Stimulated activated CD4-positive, alpha-beta T cell treated with anti-CD3 and anti-CD28 coated beads, Interleukin-15, amount 100 ng/mL, for 48 hours (primary cell): ENCODE results near the gene TTYH3.
A peak's percentile ranks its signal among the peaks of the same experiment; 100 is the strongest.

ENCODE experiments used
- DNase-seq, 2 donors: peaks; one replicate each; pipeline ENCODE4 v3.0.0-alpha.2; 2020; ENCODE audit warnings: low read depth in 2 of 2

TTYH3 gene

DNA sequence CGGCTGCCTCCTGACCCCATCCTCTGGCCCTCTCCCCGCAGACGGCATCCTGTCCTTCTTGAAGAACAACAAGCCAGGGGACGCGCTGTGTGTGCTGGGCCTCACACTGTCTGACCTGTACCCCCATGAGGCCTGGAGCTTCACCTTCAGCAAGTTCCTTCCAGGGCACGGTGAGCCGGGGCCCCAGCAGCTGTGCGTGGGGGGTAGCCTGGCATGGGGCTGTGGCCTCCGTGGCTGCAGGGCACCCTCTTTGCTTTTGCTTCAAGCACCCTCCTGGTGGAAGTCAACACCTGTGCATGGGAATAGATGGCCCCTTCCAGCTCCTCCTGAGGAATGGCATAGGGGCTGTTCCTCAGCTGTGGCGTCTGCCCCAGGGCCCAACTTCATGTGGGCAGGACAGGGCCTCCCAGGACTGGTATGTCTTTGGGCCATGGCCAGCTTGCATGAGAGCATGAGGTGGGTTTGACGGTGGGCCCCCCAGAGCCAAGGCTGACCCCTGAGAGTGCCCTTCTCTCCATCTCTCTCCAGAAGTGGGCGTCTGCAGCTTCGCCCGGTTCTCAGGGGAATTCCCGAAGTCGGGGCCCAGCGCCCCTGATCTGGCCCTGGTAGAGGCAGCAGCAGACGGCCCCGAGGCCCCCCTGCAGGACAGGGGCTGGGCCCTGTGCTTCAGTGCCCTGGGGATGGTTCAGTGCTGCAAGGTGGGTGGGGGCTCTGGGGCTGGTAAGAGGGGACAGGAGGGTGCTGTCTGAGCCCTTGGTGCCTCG lies 76.9 kb downstream of the TTYH3 start:
- DNase-seq: no peak

DNA sequence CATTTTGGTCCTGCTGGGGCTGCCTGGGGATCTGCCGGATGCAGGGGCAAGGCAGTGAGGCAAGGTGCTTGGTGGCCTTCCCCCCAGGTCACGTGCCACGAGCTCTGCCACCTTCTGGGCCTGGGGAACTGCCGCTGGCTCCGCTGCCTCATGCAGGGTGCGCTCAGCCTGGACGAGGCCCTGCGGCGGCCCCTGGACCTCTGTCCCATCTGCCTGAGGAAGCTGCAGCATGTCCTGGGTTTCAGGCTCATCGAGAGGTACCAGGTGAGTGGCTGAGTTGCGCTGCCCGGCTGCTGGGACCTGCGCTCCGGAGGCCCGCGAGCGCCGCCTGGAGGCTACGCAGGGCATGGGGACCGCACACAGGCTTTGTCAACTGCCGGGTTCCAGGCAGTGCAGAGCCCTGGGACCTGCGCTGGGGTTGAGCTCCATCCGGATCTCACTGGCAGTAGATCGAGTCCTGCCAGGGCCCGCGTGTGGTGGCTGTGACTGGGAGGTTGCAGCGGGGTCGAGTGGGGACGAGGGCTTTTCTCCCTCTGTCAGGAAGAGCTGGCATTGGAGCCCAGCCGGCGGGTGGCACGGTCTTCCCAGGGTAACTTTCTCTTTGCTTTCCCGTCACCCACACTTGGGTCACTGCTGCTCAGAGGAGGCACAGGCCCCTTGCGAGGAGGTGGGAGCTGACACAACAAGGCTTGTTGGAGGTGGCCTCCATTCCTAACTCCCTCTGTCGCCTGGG lies 77.9 kb downstream of the TTYH3 start:
- DNase-seq: peak; percentile 67 to 75

DNA sequence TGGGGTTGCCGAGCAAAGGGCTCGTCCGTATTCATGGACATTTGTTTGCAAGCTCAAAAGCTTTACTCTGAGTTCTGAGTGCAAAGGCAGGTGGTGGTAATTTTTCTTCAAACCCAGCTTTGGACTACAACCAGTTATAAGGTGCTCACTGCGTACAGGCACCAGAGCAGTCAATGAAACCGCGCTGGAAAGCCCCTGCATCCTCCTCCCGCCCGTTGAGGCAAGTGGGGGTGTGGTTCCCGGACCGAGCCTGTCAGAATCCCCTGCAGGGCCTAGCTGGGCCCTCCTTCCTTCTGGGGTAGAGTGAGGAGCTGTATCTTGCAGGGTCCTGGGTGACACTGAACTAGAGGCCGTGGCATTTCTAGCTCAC lies 78.5 kb downstream of the TTYH3 start:
- DNase-seq: no peak

DNA sequence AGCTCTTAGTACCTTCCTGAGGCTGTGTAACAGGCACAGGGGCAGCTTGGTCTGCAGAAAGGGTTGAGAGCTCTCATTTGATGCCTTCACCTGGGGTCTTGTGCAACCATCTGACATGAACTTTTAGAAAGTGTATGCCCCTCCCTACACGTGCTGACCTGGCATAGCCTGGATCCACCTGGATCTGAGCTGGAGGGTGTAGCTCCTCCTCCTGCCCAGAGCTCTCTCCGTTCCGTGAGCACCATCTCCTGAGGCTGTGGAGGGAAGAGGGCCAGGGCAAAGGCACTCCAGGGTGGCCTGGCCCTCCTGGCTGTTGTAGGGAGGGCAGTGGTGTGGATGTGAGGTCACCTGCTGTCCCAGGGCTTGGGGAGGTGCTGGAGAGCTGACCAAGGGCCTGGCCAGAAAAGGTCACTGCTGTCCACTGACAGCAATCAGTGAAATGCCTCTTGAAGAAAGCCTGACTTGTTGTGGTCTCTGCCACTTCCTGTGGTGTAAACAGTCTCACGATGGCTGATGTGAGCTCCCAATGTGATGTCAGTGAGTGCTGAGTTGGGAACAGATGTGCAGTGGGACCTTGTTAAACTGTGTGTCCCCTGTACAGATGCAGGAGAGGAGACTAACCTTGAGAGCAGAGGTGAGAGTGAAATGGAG lies 79.2 kb downstream of the TTYH3 start:
- no peak for DNase-seq

DNA sequence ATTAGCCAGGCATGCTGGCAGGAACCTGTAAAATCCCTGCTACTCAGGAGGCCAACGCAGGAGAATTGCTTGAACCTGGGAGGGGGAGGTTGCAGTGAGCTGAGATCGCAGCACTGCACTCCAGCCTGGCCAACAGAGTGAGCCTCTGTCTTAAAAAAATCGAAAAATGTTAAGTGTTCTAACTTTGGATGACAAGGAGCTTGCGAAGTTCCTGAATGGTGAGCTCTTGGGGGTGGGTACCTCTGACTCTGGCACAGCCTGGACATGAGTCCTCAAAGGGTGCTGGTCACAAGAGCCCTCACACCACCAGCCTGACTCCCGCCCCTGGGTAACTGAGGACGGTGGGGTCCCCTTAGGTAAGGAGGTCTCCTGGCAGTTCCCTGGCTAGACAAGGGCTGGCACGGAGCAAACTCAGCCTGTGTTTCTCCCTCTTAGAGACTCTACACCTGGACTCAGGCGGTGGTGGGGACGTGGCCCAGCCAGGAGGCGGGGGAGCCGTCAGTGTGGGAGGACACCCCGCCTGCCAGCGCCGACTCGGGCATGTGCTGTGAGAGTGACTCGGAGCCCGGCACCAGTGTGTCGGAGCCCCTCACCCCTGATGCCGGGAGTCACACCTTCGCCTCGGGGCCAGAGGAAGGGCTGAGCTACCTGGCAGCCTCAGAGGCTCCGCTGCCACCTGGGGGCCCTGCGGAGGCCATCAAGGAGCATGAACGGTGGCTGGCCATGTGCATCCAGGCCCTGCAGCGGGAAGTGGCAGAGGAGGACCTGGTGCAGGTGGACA lies 80.3 kb downstream of the TTYH3 start:
- DNase-seq: no peak

DNA sequence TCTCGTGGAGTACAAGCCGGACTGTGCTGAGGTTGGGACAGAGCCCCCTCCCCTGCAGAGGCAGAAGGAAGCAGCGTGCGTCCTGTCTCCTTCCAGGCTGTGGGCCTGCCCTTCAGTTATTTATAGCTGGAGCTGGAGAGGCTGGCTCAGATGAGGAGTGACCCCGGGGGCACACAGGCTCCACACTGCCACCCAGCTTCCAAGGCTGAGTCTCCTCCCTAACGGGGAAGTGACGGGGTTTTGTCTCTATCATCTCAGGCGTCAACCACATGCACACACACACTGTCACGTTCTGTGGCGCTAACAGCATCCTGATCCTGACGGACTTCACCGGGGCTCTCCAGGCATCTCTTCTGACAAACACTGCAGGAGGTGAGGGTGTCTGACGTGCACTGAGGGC lies 81.6 kb downstream of the TTYH3 start:
- DNase-seq: no peak

DNA sequence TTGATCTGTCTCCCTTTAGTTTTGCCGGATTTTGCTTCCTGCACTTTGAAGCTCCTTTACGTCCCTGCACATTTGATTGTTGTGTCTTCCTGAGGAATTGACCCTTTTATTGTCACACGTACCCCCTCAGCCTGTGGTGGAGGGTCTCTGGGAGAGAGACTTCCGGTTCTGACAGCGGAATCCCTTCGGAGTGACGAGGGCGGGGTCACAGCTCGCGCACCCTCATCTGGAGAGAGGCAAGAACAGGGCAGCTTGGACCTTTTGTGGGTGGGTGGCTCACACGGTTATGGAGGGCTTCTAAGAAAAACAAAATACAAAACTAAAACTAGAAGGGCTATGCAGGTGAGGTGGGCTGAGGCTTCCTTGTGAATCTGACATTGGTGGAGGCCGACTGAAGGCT lies 82.2 kb downstream of the TTYH3 start:
- no peak for DNase-seq
